ENCODE results near the gene PXMP2. TPM values are rescaled to one million over a fixed set of nuclear protein-coding genes. Genes with fewer than 3 reads are reported as not detected.
"Not testable (repeated sequence)": the region's sequence is repeated elsewhere in the genome, so short reads cannot be mapped to it uniquely, and the experiment has no call there.

The PXMP2 gene
- total RNA-seq, 1 donor, result 19.2 TPM

- no peak overlapping the region for H3K4me3 ChIP-seq (ENCODE audit: low read depth, low read length)
- no peak for TF ChIP-seq CTCF (IDR thresholded peaks at IDR 0.05; ENCODE audit: insufficient read depth, low read length)
- DNase-seq (ENCODE audit: low read depth), result no peak
Measured at GRCh38 chr12:132747896-132748295, 60.5 kb downstream of the PXMP2 start.

- no peak overlapping the region for H3K4me3 ChIP-seq (ENCODE audit: low read depth, low read length)
- no peak for DNase-seq (ENCODE audit: low read depth)
- no peak for TF ChIP-seq CTCF (IDR thresholded peaks at IDR 0.05; ENCODE audit: insufficient read depth, low read length)
Measured at GRCh38 chr12:132748319-132748718, 60.9 kb downstream of the PXMP2 start.

- not testable (repeated sequence) for H3K4me3 ChIP-seq (ENCODE audit: low read depth, low read length); DNase-seq (ENCODE audit: low read depth)
Measured at GRCh38 chr12:132753670-132754069, 66.3 kb downstream of the PXMP2 start.

DNA sequence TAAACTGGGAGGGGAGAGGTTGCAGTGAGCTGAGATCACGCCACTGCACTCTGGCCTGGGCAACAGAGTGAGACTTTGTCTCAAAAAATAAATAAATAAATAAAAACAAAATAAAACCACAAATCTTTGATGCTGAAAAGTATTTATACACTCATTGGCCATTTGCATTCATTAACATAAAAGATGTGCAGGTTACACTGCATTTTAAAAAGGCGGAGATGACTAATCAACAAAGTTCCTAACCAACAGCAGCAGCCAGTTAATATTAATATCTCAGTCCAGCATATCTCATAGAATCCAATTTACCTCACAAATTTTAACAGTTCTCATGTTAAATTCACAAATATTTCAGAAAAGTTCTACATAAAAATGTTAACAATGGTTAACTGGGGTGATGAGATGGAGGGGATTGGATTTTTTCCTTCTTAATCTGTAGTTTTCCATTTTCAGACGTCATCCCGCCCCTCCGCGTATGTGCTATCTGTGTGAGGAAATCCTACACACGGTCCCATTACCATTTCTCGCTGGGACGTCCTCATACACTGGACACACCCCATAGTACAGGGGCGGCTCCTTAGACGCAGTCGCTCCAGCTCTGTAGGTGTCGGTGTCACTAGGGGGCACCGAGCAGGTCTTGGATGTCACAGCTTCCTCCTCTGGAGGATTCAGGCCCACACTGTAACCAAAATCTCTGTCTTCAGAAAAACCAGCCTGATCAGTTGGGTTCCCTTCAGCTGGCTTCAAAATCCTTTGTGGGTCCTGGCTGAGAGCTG, 67.0 kb downstream of the PXMP2 start:
- TF ChIP-seq CTCF (IDR thresholded peaks at IDR 0.05; ENCODE audit: insufficient read depth, low read length), result no peak
- H3K4me3 ChIP-seq (ENCODE audit: low read depth, low read length), result no peak overlapping the region
- DNase-seq (ENCODE audit: low read depth), result no peak

Small RNAs within 50 kb of the gene (small RNA-seq; reads per million reads assigned to genes)
- gene RNA5SP379, result not detected

Other genes with a start within 250 kb of the PXMP2 start
- gene FBRSL1, start 197.4 kb upstream of the PXMP2 start, total RNA-seq (ENCODE audit: low replicate concordance), result 5.2 and 10.3 TPM in 2 replicates
- gene LRCOL1, start 77.0 kb upstream of the PXMP2 start, total RNA-seq (ENCODE audit: low replicate concordance), result not detected in 2 replicates
- gene P2RX2, start 68.8 kb upstream of the PXMP2 start, total RNA-seq (ENCODE audit: low replicate concordance), result not detected in 2 replicates
- 15.0 and 37.4 TPM in 2 replicates for gene POLE, start 245 bp upstream of the PXMP2 start, total RNA-seq (ENCODE audit: low replicate concordance)
- gene PGAM5, start 23.3 kb downstream of the PXMP2 start, total RNA-seq (ENCODE audit: low replicate concordance), result 1.6 and 22.4 TPM in 2 replicates
- 58.5 and 68.4 TPM in 2 replicates for gene ANKLE2, start 74.2 kb downstream of the PXMP2 start, total RNA-seq (ENCODE audit: low replicate concordance)
- 88.3 and 104 TPM in 2 replicates for gene GOLGA3, start 141.3 kb downstream of the PXMP2 start, total RNA-seq (ENCODE audit: low replicate concordance)
- 24.3 and 41.9 TPM in 2 replicates for gene CHFR, start 200.0 kb downstream of the PXMP2 start, total RNA-seq (ENCODE audit: low replicate concordance)

All from fibroblast of the aortic adventitia (primary cell).